HCT116 (cell line): Measurements from ENCODE around the gene MOV10L1. TPM values are rescaled to one million over a fixed set of nuclear protein-coding genes. Genes with fewer than 3 reads are reported as not detected.
A peak's percentile ranks its signal among the peaks of the same experiment; 100 is the strongest.

Source experiments
- ATAC-seq: fragments of 200-7000 bp; cut with Tn5 transposase; 2 replicates; pipeline ENCODE4 v1.9.1; 2020; ENCODE audit warnings: mild to moderate bottlenecking, moderate library complexity
- BruUV-seq: library from RNA; stranded (reverse); fragments of 400-500 nt; replicated peaks from 2 replicates; lab custom pipeline; 2021; lab: Mats Ljungman, UMichigan
- CTCF ChIA-PET: fragments of 300-600 bp; sonication (Branson Sonifier 250); formaldehyde crosslinking; loops from one replicate; lab custom pipeline; 2021; ENCODE audit warnings: antibody characterized with exemption; lab: Charles Lee
- POLR2A ChIA-PET: fragments of 300-600, 350-600 bp; sonication (Branson Sonifier 250); formaldehyde crosslinking; loops from one replicate; lab custom pipeline; 2021; ENCODE audit warnings: antibody characterized with exemption; lab: Charles Lee
- RAD21 ChIA-PET, 2 experiments: fragments of 300-600 bp; sonication (Branson Sonifier 250); formaldehyde crosslinking; loops; one replicate each; lab custom pipeline; 2023; ENCODE audit warnings: low total read pairs in 2 of 2; ENCODE audit not compliant: uncharacterized antibody in 2 of 2, unreplicated experiment in 2 of 2, low non-redundant PET in 1 of 2; lab: Charles Lee
- DNase-seq: peaks from one replicate; pipeline ENCODE4 v3.0.0-alpha.2; 2010; ENCODE audit warnings: low read depth, low spot score
- H2AFZ ChIP-seq: fragments of 200-600 bp; shearing (Covaris generic), sonication (generic); 2 replicates; pipeline ENCODE4 v1.6.1; 2017; ENCODE audit warnings: low read depth, mixed run types, mixed read lengths, antibody characterized with exemption, low read length; ENCODE audit not compliant: poor library complexity, severe bottlenecking
- H3K27ac ChIP-seq: 2 replicates; pipeline ENCODE4 v1.5.1; 2012; ENCODE audit warnings: low read depth, low read length
- H3K27me3 ChIP-seq: fragments of 200-600 bp; sonication (generic); 2 replicates; pipeline ENCODE4 v1.6.1; 2016; ENCODE audit warnings: mixed run types, low read length, mixed read lengths; ENCODE audit not compliant: insufficient read depth
- H3K36me3 ChIP-seq, 2 experiments: fragments of 200-500 bp in 1 of 2; fragments of 200-600 bp in 1 of 2; sonication (Bioruptor generic) in 1 of 2; sonication (generic) in 1 of 2; 2 replicates each; pipeline versions ENCODE4 v1.5.1 to v1.6.1; 2014 to 2016; ENCODE audit warnings: low read length in 2 of 2, inconsistent platforms in 1 of 2, mixed read lengths in 1 of 2, mixed run types in 1 of 2; ENCODE audit not compliant: insufficient read depth in 2 of 2, control insufficient read depth in 1 of 2
- H3K4me1 ChIP-seq, 2 experiments: fragments of 200-600 bp in 1 of 2; sonication (generic) in 1 of 2; 2 replicates each; pipeline versions ENCODE4 v1.5.1 to v1.6.1; 2012 to 2017; ENCODE audit warnings: low read length in 2 of 2, inconsistent platforms in 1 of 2, mild to moderate bottlenecking in 1 of 2, mixed read lengths in 1 of 2, mixed run types in 1 of 2, moderate library complexity in 1 of 2; ENCODE audit not compliant: insufficient read depth in 2 of 2, control insufficient read depth in 1 of 2
- H3K4me2 ChIP-seq: fragments of 200-600 bp; sonication (generic); 2 replicates; pipeline ENCODE4 v1.6.1; 2017; ENCODE audit warnings: mixed run types, low read length, mixed read lengths
- H3K4me3 ChIP-seq, 2 experiments: fragments of 200-600 bp in 1 of 2; sonication (generic) in 1 of 2; replicated peaks in 1 of 2; 2 replicates each; pipeline ENCODE4 v1.5.1; 2011 to 2016; ENCODE audit warnings: low read length in 2 of 2, control low read depth in 1 of 2, low read depth in 1 of 2, mild to moderate bottlenecking in 1 of 2, mixed read lengths in 1 of 2, mixed run types in 1 of 2
- H3K79me2 ChIP-seq: fragments of 200-600 bp; sonication (generic); 2 replicates; pipeline ENCODE4 v1.6.1; 2017; ENCODE audit warnings: mild to moderate bottlenecking, mixed run types, low read length, moderate library complexity, mixed read lengths; ENCODE audit not compliant: insufficient read depth
- H3K9ac ChIP-seq: fragments of 200-600 bp; sonication (generic); 2 replicates; pipeline ENCODE4 v1.6.1; 2016; ENCODE audit warnings: low read length, mixed read lengths
- H3K9me2 ChIP-seq: fragments of 200-600 bp; sonication (generic), shearing (Covaris generic); 2 replicates; pipeline ENCODE4 v1.6.1; 2017; ENCODE audit warnings: mixed run types, mild to moderate bottlenecking, moderate library complexity; ENCODE audit not compliant: insufficient read depth
- H3K9me3 ChIP-seq, 2 experiments: fragments of 200-500 bp in 1 of 2; fragments of 200-600 bp in 1 of 2; sonication (Bioruptor generic) in 1 of 2; sonication (generic) in 1 of 2; 2 replicates each; pipeline ENCODE4 v1.6.1; 2014 to 2017; ENCODE audit warnings: low read length in 2 of 2, mixed read lengths in 2 of 2, inconsistent platforms in 1 of 2, low read depth in 1 of 2, mild to moderate bottlenecking in 1 of 2, mixed run types in 1 of 2, moderate library complexity in 1 of 2; ENCODE audit not compliant: control insufficient read depth in 1 of 2, insufficient read depth in 1 of 2
- H4K20me1 ChIP-seq: fragments of 200-600 bp; sonication (generic), shearing (Covaris generic); 2 replicates; pipeline ENCODE4 v1.6.1; 2017; ENCODE audit warnings: mixed run types, mild to moderate bottlenecking, moderate library complexity; ENCODE audit not compliant: insufficient read depth
- CTCF ChIP-seq, 3 experiments: fragments of 200-600 bp in 1 of 3; sonication (generic) in 1 of 3; IDR thresholded peaks in 2 of 3; conservative IDR thresholded peaks in 1 of 3; 2 replicates each; pipeline ENCODE4 v1.5.1; 2012 to 2017; ENCODE audit warnings: low read depth in 2 of 3, low read length in 2 of 3, antibody characterized with exemption in 1 of 3, borderline replicate concordance in 1 of 3, control low read depth in 1 of 3, mild to moderate bottlenecking in 1 of 3, mixed read lengths in 1 of 3, mixed run types in 1 of 3, moderate library complexity in 1 of 3; ENCODE audit not compliant: insufficient read depth in 1 of 3
- EZH2 ChIP-seq: fragments of 200-600 bp; sonication (generic); IDR thresholded peaks from 2 replicates; pipeline ENCODE4 v1.6.1; 2017; ENCODE audit warnings: antibody characterized with exemption, mixed run types
- JUND ChIP-seq: IDR thresholded peaks from 2 replicates; pipeline ENCODE4 v1.6.1; 2012
- SP1 ChIP-seq: IDR thresholded peaks from 2 replicates; pipeline ENCODE4 v1.6.1; 2012; ENCODE audit warnings: low read depth
- YY1 ChIP-seq: IDR thresholded peaks from 2 replicates; pipeline ENCODE4 v1.6.1; 2011; ENCODE audit warnings: low read length, low read depth, moderate library complexity, mild to moderate bottlenecking; ENCODE audit not compliant: insufficient replicate concordance; ENCODE audit errors: extremely low read depth
- ZFX ChIP-seq: fragments of 450-650 bp; IDR thresholded peaks from 2 replicates; pipeline ENCODE4 v1.6.1; 2017
- intact Hi-C: fragments of 100-400 bp; cut with micrococcal nuclease; formaldehyde crosslinking; loops from 2 replicates; pipeline ENCODE4 v1.10.0; 2022
- total RNA-seq: library from RNA; stranded (reverse); gene quantifications from one replicate; pipeline ENCODE4 v1.2.1, GENCODE V29; 2021; ENCODE audit not compliant: unreplicated experiment

MOV10L1 gene
- total RNA-seq, 1 experiment from 2014 or later: not detected

DNA sequence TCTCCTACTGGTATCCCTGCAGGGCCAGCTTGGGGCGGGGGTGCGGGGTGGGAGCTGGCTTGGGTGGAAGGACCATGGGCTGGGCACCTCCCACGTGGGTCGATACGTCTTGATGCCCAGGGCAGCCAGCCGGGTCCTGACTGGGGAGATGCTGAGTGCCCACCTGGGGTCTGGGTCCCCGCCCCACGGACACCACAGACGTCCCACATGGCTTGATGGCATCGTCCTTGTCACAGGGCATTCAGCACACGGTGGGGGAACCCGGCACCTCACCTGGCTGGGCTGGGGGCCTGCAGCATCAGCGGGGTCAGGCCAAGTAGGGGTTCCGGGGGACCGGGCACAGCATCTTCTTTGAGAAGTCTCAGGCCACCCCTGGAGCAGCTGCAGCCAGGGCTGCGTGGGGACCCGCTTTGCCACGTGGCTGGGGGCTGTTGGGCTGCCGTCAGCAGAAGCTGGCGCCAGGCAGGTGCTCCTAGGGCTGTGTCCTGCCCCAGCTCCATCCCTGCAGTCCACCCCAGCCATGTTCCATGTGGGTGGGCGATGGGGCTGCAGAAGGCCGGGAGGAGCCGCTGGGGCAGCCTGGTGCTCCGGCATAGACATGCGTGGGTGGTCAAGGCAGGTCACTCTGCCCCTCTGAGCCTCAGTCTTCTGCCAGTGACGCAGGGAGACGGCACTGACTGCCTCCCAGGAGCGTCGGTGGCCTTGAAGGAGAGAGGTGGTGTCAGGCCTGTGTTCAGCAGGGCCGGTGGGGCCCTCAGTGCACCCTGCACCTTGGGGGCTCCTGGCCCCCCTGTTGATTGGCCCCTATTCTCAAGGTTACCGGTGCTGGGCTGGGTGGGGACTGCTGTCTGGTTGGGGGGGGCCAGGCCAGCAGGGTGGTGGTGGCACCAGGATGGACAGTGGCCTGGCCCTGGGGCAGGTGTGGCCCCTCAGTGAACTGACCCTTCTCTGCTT, 119.4 kb downstream of the MOV10L1 start:
- ChIA-PET CTCF (interaction anchor here (1.0 to 1.7 kb wide), 3 partner anchors 32 to 278 kb away, joined by 3 to 7 read pairs (median 5); no protein-coding TSS in a partner anchor), POLR2A (no interaction called here)
- Histone ChIP-seq H3K27me3 (no peaks in the 10 kb centered on the region), H3K9ac (no peak overlapping the region), H3K4me1 (peaks cover 0 to 16% of the 10 kb centered on the region in 2 experiments; a peak in 2 of 4 replicates), H3K36me3 (peaks cover 9 to 18% of the 10 kb centered on the region in 2 experiments), H3K9me2 (no peaks in the 10 kb centered on the region), H3K4me3 (no peak overlapping the region), H3K9me3 (no peaks in the 10 kb centered on the region), H3K4me2 (no peak overlapping the region), H4K20me1 (no peaks in the 10 kb centered on the region), H3K79me2 (peaks cover 13% of the 10 kb centered on the region; the same call in 1 of the 2 replicates), H3K27ac (no peak overlapping the region)
- peak; percentile 18 for ATAC-seq
- TF ChIP-seq CTCF (IDR thresholded peaks at IDR 0.05 in 2 of 3, conservative IDR thresholded peaks at IDR 0.05 in 1 of 3; ENCODE audit: borderline replicate concordance in 1 of 3, insufficient read depth in 1 of 3, low read depth in 2 of 3, low read length in 2 of 3): no peak
- TF ChIP-seq YY1: no peak
- no peak for TF ChIP-seq SP1
- TF ChIP-seq EZH2: no peak
- TF ChIP-seq JUND: no peak
- TF ChIP-seq ZFX: no peak
- TF ChIP-seq, all 23 proteins: peak for 0
- intact Hi-C loops: loop anchor here (1.0 to 10.0 kb wide), 2 partner anchors 60 to 274 kb away; no protein-coding TSS in a partner anchor
- RAD21 ChIA-PET: no interaction called here
- BruUV-seq: no TSS peak
- no peak for DNase-seq
- H2AFZ ChIP-seq: no peak overlapping the region
